H9 (cell line): ENCODE measurements around the gene RAB29. TPM values are rescaled to one million over a fixed set of nuclear protein-coding genes. Genes with fewer than 3 reads are reported as not detected.

Source experiments
- DNase-seq: peaks from one replicate; pipeline ENCODE4 v3.0.0-alpha.2; 2017
- H2AFZ ChIP-seq: one replicate; pipeline ENCODE4 v1.6.1; 2013; ENCODE audit warnings: mild to moderate bottlenecking, low read length, control low read depth, moderate library complexity
- H2AK5ac ChIP-seq: 2 replicates; pipeline ENCODE4 v1.6.1; 2013; ENCODE audit warnings: low read length, control low read depth, mixed read lengths; ENCODE audit not compliant: insufficient read length
- H2BK120ac ChIP-seq: one replicate; pipeline ENCODE4 v1.6.1; 2013; ENCODE audit warnings: low read depth, mild to moderate bottlenecking, low read length, control low read depth, inconsistent platforms; ENCODE audit not compliant: poor library complexity, severe bottlenecking
- H2BK12ac ChIP-seq: 2 replicates; pipeline ENCODE4 v1.6.1; 2013; ENCODE audit warnings: low read length, control low read depth, mixed read lengths, low read depth; ENCODE audit not compliant: insufficient read length
- H2BK15ac ChIP-seq: 2 replicates; pipeline ENCODE4 v1.6.1; 2013; ENCODE audit warnings: low read depth, low read length, control low read depth
- H2BK20ac ChIP-seq: one replicate; pipeline ENCODE4 v1.6.1; 2013; ENCODE audit warnings: low read depth, mild to moderate bottlenecking, low read length, control low read depth, inconsistent platforms; ENCODE audit not compliant: poor library complexity, severe bottlenecking
- H2BK5ac ChIP-seq: 2 replicates; pipeline ENCODE4 v1.6.1; 2013; ENCODE audit warnings: low read length, control low read depth, mixed read lengths; ENCODE audit not compliant: insufficient read length
- H3K14ac ChIP-seq: 2 replicates; pipeline ENCODE4 v1.6.1; 2013; ENCODE audit warnings: low read length, control low read depth; ENCODE audit not compliant: insufficient read depth
- H3K18ac ChIP-seq: 2 replicates; pipeline ENCODE4 v1.6.1; 2013; ENCODE audit warnings: low read depth, mild to moderate bottlenecking, mixed read lengths, low read length, control low read depth; ENCODE audit not compliant: insufficient read length
- H3K23ac ChIP-seq: 2 replicates; pipeline ENCODE4 v1.6.1; 2013; ENCODE audit warnings: low read length, control low read depth, mixed read lengths, low read depth; ENCODE audit not compliant: insufficient read length
- H3K23me2 ChIP-seq: 2 replicates; pipeline ENCODE4 v1.6.1; 2013; ENCODE audit warnings: low read depth, mild to moderate bottlenecking, mixed read lengths, low read length, control low read depth; ENCODE audit not compliant: insufficient read length, poor library complexity, severe bottlenecking
- H3K27ac ChIP-seq: 2 replicates; pipeline ENCODE4 v1.5.1; 2013; ENCODE audit warnings: low read length, control low read depth, mixed read lengths, low read depth; ENCODE audit not compliant: insufficient read length
- H3K27me3 ChIP-seq: 2 replicates; pipeline ENCODE4 v1.6.1; 2013; ENCODE audit warnings: low read length, control low read depth, inconsistent platforms; ENCODE audit not compliant: insufficient read depth
- H3K4ac ChIP-seq: 2 replicates; pipeline ENCODE4 v1.6.1; 2013; ENCODE audit warnings: low read depth, mild to moderate bottlenecking, control low read depth, inconsistent platforms, low read length, moderate library complexity
- H3K4me1 ChIP-seq: 2 replicates; pipeline ENCODE4 v1.6.1; 2013; ENCODE audit warnings: low read length, control low read depth, inconsistent platforms; ENCODE audit not compliant: insufficient read depth
- H3K4me2 ChIP-seq: 2 replicates; pipeline ENCODE4 v1.6.1; 2013; ENCODE audit warnings: low read length, control low read depth, mixed read lengths; ENCODE audit not compliant: insufficient read length, insufficient read depth
- H3K56ac ChIP-seq: 2 replicates; pipeline ENCODE4 v1.6.1; 2013; ENCODE audit warnings: low read depth, mild to moderate bottlenecking, mixed read lengths, low read length, control low read depth; ENCODE audit not compliant: insufficient read length
- H3K79me1 ChIP-seq: 2 replicates; pipeline ENCODE4 v1.6.1; 2013; ENCODE audit warnings: low read depth, mild to moderate bottlenecking, moderate library complexity, low read length, control low read depth, inconsistent platforms; ENCODE audit not compliant: insufficient read depth, poor library complexity, severe bottlenecking
- H3K79me2 ChIP-seq: 2 replicates; pipeline ENCODE4 v1.6.1; 2013; ENCODE audit warnings: low read length, control low read depth, inconsistent platforms; ENCODE audit not compliant: insufficient read depth
- H3K9ac ChIP-seq: 2 replicates; pipeline ENCODE4 v1.6.1; 2013; ENCODE audit warnings: low read length, control low read depth, mixed read lengths; ENCODE audit not compliant: insufficient read length; ENCODE audit errors: extremely low read depth
- H3K9me3 ChIP-seq: one replicate; pipeline ENCODE4 v1.6.1; 2013; ENCODE audit warnings: low read depth, low read length, inconsistent platforms; ENCODE audit not compliant: control insufficient read depth
- H3T11ph ChIP-seq: one replicate; pipeline ENCODE4 v1.6.1; 2013; ENCODE audit warnings: mild to moderate bottlenecking, low read length, control low read depth, inconsistent platforms
- H4K20me1 ChIP-seq: one replicate; pipeline ENCODE4 v1.6.1; 2013; ENCODE audit not compliant: control insufficient read depth, insufficient read length, insufficient read depth
- H4K5ac ChIP-seq: 2 replicates; pipeline ENCODE4 v1.6.1; 2013; ENCODE audit warnings: low read depth, mild to moderate bottlenecking, mixed read lengths, low read length, control low read depth; ENCODE audit not compliant: insufficient read length
- H4K8ac ChIP-seq: replicated peaks from 2 replicates; pipeline ENCODE4 v1.6.1; 2013; ENCODE audit warnings: low read length, control low read depth, mixed read lengths, low read depth; ENCODE audit not compliant: insufficient read length
- H4K91ac ChIP-seq: 2 replicates; pipeline ENCODE4 v1.6.1; 2013; ENCODE audit warnings: low read depth, mild to moderate bottlenecking, moderate library complexity, mixed read lengths, low read length, control low read depth; ENCODE audit not compliant: insufficient read length
- H3K27ac Mint-ChIP-seq, 3 experiments: 2 replicates in 2 of 3; 3 replicates in 1 of 3; pipeline ENCODE4 v1.8.0; 2020 to 2021; ENCODE audit warnings: mixed read lengths in 3 of 3, mild to moderate bottlenecking in 1 of 3, moderate library complexity in 1 of 3
- H3K27me3 Mint-ChIP-seq: 2 replicates; pipeline ENCODE4 v1.8.0; 2021; ENCODE audit warnings: low read depth, mild to moderate bottlenecking, moderate library complexity, mixed read lengths
- H3K36me3 Mint-ChIP-seq, 3 experiments: 2 replicates in 2 of 3; 3 replicates in 1 of 3; pipeline ENCODE4 v1.8.0; 2020 to 2021; ENCODE audit warnings: low read depth in 3 of 3, mixed read lengths in 3 of 3; ENCODE audit not compliant: insufficient read depth in 1 of 3
- H3K4me1 Mint-ChIP-seq, 2 experiments: 2 replicates each; pipeline ENCODE4 v1.8.0; 2020; ENCODE audit warnings: mixed read lengths in 2 of 2
- H3K4me3 Mint-ChIP-seq, 2 experiments: 2 replicates in 1 of 2; 3 replicates in 1 of 2; pipeline ENCODE4 v1.8.0; 2020 to 2021; ENCODE audit warnings: mild to moderate bottlenecking in 2 of 2, mixed read lengths in 2 of 2, moderate library complexity in 1 of 2
- H3K9me3 Mint-ChIP-seq, 2 experiments: 2 replicates in 1 of 2; 3 replicates in 1 of 2; pipeline ENCODE4 v1.8.0; 2020; ENCODE audit warnings: mild to moderate bottlenecking in 2 of 2, mixed read lengths in 2 of 2, moderate library complexity in 1 of 2
- CTCF ChIP-seq: fragments of 200-600 bp; sonication (generic); conservative IDR thresholded peaks from 3 replicates; pipeline ENCODE4 v1.8.0; 2021; ENCODE audit warnings: antibody characterized with exemption, mild to moderate bottlenecking
- WGBS: extraction: QIAGEN DNeasy Blood & Tissue Kit; methylation state at CpG from one replicate; pipeline ENCODE4 v1.1.7; 2013; ENCODE audit warnings: missing lambda C conversion rate, low lambda C conversion rate, mixed read lengths; ENCODE audit not compliant: insufficient read length; ENCODE audit errors: extremely low coverage; 5-methylcytosine and 5-hydroxymethylcytosine counted together
- total RNA-seq: library from RNA; stranded (reverse); gene quantifications from 2 replicates; pipeline ENCODE4 v1.2.1, GENCODE V29; 2021

The RAB29 gene
- total RNA-seq, 1 experiment from 2014 or later = 4.2 TPM

GRCh38 chr1:205746757-205747412 lies 28.4 kb downstream of the RAB29 start:
- H3K9me3 ChIP-seq = no peaks in the 10 kb centered on the region
- H4K5ac ChIP-seq = no peak overlapping the region
- peak overlapping the region; percentile 47 to 85 (median 52); a peak in 3 of 7 replicates for H3K27ac Mint-ChIP-seq
- peak overlapping the region; percentile 8 for H3K9ac ChIP-seq
- no peaks in the 10 kb centered on the region for H3K23me2 ChIP-seq
- H3K4me1 ChIP-seq = peaks cover 4% of the 10 kb centered on the region; the same call in 1 of the 2 replicates
- no peak overlapping the region for H2AFZ ChIP-seq
- H3K79me2 ChIP-seq = peaks cover 57% of the 10 kb centered on the region
- H4K20me1 ChIP-seq = peaks cover 2% of the 10 kb centered on the region
- H3K4me3 Mint-ChIP-seq = peak overlapping the region; percentile 94 to 97
- H3K14ac ChIP-seq = no peak overlapping the region
- no peak for DNase-seq
- no peak overlapping the region for H3K4ac ChIP-seq
- H4K91ac ChIP-seq = no peak overlapping the region
- H3K4me1 Mint-ChIP-seq = peaks cover 51 to 66% of the 10 kb centered on the region in 2 experiments
- H2AK5ac ChIP-seq = no peak overlapping the region
- no peak overlapping the region for H3T11ph ChIP-seq
- no peak overlapping the region for H4K8ac ChIP-seq
- H3K9me3 Mint-ChIP-seq = no peaks in the 10 kb centered on the region; a peak in 1 of 5 replicates
- H3K36me3 Mint-ChIP-seq = peaks cover 18 to 30% (median 23%) of the 10 kb centered on the region in 3 experiments
- H3K27me3 Mint-ChIP-seq = no peaks in the 10 kb centered on the region; the same call in 1 of the 2 replicates
- peak overlapping the region; percentile 58 for H3K4me2 ChIP-seq
- no peak overlapping the region for H2BK120ac ChIP-seq
- no peak overlapping the region for H2BK15ac ChIP-seq
- WGBS = no CpG with 5 or more reads among the region's 5 CpGs
- H2BK20ac ChIP-seq = no peak overlapping the region
- H3K27me3 ChIP-seq = no peaks in the 10 kb centered on the region
- H3K23ac ChIP-seq = no peak overlapping the region
- no peak overlapping the region for H2BK5ac ChIP-seq
- H3K18ac ChIP-seq = no peak overlapping the region
- H3K27ac ChIP-seq = no peak overlapping the region
- no peak overlapping the region for H2BK12ac ChIP-seq
- H3K79me1 ChIP-seq = no peaks in the 10 kb centered on the region
- no peak for TF ChIP-seq CTCF
- H3K56ac ChIP-seq = no peak overlapping the region
